GM19467 (cell line): ENCODE data around the gene ZCCHC24.

ENCODE experiments used
- ATAC-seq: cut with Tn5 transposase; IDR thresholded peaks from one replicate; pipeline ENCODE4 v1.9.1; 2021; ENCODE audit warnings: mild to moderate bottlenecking, moderate library complexity; ENCODE audit not compliant: unreplicated experiment

The ZCCHC24 gene

GRCh38 chr10:79445161-79445976 lies at the start of gene ZCCHC24:
Gene ZCCHC24 (minus strand): TSS chr10:79445624. CDS start chr10:79445440, 184 bp downstream.
- ATAC-seq, result peak; percentile 96

GRCh38 chr10:79493806-79494205 lies 48.4 kb upstream of the ZCCHC24 start:
- ATAC-seq, result no peak

- no peak for ATAC-seq
These were observed 47.4 kb upstream of the ZCCHC24 start for GRCh38 chr10:79492839-79493238.

- ATAC-seq, result no peak
These were observed 46.8 kb upstream of the ZCCHC24 start for GRCh38 chr10:79492256-79492655.

GRCh38 chr10:79491143-79491835 lies 45.9 kb upstream of the ZCCHC24 start:
- ATAC-seq, result no peak

- ATAC-seq, result no peak
These were observed 45.1 kb upstream of the ZCCHC24 start for GRCh38 chr10:79490400-79491142.

- ATAC-seq, result no peak
These were observed 43.4 kb upstream of the ZCCHC24 start for GRCh38 chr10:79488870-79489269.

GRCh38 chr10:79488336-79488735 lies 42.9 kb upstream of the ZCCHC24 start:
- ATAC-seq, result no peak

- peak; percentile 61 for ATAC-seq
These were observed 42.1 kb upstream of the ZCCHC24 start for GRCh38 chr10:79487296-79488194.

GRCh38 chr10:79484476-79484875 lies 39.1 kb upstream of the ZCCHC24 start:
- no peak for ATAC-seq

- ATAC-seq, result no peak
These were observed 38.5 kb upstream of the ZCCHC24 start for GRCh38 chr10:79483948-79484347.

GRCh38 chr10:79483299-79483698 lies 37.9 kb upstream of the ZCCHC24 start:
- ATAC-seq, result no peak

GRCh38 chr10:79482741-79483140 lies 37.3 kb upstream of the ZCCHC24 start:
- ATAC-seq, result no peak

- ATAC-seq, result no peak
These were observed 36.9 kb upstream of the ZCCHC24 start for GRCh38 chr10:79482304-79482703.

GRCh38 chr10:79479283-79479909 lies 34.0 kb upstream of the ZCCHC24 start:
- ATAC-seq, result no peak

- ATAC-seq, result no peak
These were observed 32.0 kb upstream of the ZCCHC24 start for GRCh38 chr10:79477456-79477855.

GRCh38 chr10:79476645-79477044 lies 31.2 kb upstream of the ZCCHC24 start:
- ATAC-seq, result no peak

- no peak for ATAC-seq
These were observed 30.5 kb upstream of the ZCCHC24 start for GRCh38 chr10:79475877-79476276.

GRCh38 chr10:79475119-79475653 lies 29.8 kb upstream of the ZCCHC24 start:
- no peak for ATAC-seq
